GM20000 (cell line): ENCODE measurements around the gene FAM177A1.
"Not testable (repeated sequence)": the region's sequence is repeated elsewhere in the genome, so short reads cannot be mapped to it uniquely, and the experiment has no call there.

Experiments used
- DNase-seq: peaks from one replicate; pipeline ENCODE4 v3.0.0; 2012; ENCODE audit warnings: low spot score
- TF ChIP-seq, protein P1 (sequence below): IDR thresholded peaks from 2 replicates; pipeline ENCODE4 v1.5.1; 2012; ENCODE audit warnings: mild to moderate bottlenecking, control low read depth; ENCODE audit errors: extremely low read depth, missing control alignments

FAM177A1 gene

DNA sequence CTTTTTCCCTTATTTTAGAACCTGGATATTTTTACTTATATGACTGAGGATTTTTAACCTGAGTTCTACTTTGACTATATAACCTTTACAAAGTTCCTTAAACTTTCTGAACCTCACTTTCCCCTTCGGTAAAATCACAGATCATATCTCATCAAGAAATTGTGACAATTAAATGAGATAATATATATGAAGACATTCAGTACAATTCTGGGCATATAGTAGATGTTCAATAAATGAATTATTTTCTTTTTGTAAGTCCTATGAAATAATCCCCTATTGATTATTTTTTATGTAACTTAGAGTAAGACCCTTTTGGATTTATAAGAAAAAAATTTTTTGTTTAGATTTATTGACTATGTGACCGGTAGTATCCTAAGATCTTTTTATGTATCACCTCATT, 17.6 kb upstream of the FAM177A1 start:
- TF ChIP-seq, protein P1, sequence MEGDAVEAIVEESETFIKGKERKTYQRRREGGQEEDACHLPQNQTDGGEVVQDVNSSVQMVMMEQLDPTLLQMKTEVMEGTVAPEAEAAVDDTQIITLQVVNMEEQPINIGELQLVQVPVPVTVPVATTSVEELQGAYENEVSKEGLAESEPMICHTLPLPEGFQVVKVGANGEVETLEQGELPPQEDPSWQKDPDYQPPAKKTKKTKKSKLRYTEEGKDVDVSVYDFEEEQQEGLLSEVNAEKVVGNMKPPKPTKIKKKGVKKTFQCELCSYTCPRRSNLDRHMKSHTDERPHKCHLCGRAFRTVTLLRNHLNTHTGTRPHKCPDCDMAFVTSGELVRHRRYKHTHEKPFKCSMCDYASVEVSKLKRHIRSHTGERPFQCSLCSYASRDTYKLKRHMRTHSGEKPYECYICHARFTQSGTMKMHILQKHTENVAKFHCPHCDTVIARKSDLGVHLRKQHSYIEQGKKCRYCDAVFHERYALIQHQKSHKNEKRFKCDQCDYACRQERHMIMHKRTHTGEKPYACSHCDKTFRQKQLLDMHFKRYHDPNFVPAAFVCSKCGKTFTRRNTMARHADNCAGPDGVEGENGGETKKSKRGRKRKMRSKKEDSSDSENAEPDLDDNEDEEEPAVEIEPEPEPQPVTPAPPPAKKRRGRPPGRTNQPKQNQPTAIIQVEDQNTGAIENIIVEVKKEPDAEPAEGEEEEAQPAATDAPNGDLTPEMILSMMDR = no peak
- no peak for DNase-seq

DNA sequence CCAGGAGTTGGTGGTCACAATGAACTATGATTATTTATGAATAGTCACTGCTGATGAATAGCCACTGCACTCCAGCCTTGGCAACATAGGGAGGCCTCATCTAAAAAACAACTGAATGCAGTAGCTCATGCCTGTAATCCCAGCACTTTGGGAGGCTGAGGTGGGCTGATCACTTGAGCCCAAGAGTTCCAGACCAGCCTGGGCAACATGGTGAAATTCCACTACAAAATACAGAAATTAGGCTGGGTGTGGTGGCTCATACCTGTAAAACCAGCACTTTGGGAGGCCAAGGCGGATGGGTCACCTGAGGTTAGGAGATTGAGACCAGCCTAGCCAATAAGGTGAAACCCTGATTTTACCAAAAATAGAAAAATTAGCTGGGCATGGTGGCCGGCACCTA, 13.5 kb upstream of the FAM177A1 start:
- TF ChIP-seq, protein P1 = no peak
- no peak for DNase-seq

DNA sequence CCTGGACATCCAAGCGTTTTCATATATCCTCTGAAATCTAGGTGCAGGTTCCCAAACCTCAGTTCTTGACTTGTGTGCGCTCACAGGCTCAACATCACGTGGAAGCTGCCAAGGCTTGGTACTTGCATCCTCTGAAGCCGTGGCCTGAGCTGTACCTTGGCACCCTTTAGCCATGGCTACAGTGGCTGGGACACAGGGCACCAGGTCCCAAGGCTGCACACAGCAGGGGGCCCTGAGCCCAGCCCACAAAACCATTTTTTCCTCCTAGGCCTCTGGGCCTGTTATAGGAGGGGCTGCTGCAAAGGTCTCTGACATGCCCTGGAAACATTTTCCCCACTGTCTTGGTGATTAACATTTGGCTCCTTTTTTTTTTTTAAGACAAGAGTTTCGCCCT, 11.6 kb upstream of the FAM177A1 start:
- TF ChIP-seq, protein P1 = no peak
- no peak for DNase-seq

DNA sequence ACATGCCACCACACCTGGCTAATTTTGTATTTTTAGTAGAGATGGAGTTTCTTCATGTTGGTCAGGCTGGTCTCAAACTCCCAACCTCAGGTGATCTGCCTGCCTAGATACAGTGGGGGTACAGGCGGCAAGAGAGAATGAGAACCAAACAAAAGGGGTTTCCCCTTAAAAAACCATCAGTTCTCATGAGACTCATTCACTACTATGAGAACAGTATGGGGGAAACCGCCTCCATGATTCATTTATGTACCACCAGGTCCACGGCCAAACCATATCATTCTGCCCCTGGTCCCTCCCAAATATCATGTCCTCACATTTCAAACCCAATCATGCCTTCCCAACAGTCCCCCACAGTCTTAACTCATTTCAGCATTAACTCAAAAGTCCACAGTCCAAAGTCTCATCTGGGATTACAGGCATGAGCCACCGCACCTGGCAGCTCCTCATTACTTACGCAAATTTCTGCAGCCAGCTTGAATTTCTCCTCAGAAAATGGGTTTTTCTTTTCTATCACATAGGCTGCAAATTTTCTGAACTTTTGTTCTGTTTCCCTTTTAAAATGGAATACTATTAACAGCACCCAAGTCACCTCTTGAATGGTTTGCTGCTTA, 11.0 kb upstream of the FAM177A1 start:
- DNase-seq = not testable (repeated sequence)

DNA sequence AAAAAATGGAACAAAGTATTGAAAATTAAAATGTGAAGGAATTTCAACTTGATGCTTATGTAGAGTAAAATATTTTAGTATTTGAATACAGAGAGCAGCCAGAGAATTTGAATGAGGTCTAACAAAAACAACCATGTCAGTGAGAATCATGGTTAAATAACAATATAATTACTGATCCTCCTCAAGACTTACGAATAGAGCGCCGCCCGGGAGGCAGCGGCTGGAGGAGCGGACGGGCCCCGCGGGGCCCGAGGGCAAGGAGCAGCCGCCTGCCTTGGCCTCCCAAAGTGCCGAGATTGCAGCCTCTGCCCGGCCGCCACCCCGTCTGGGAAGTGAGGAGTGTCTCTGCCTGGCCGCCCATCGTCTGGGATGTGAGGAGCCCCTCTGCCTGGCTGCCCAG, 7.8 kb upstream of the FAM177A1 start:
- DNase-seq = not testable (repeated sequence)

DNA sequence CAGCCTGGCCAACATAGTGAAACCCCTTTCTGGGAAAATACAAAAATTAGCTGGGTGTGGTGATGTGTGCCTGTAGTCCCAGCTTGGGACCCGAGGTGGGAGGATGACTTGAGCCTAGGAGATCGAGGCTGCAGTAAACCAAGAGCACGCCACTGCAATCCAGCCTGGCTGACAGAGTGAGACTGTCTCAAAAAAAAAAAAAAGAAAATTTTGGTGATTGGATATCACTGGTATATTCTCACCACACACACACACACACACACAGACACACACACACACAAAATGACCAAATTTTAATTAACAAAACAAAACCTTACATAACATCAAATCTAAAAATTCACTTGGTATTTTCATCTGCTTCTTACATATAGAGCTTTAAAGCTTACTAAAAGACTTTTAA, 3.4 kb upstream of the FAM177A1 start:
- TF ChIP-seq, protein P1 = no peak
- DNase-seq = no peak

DNA sequence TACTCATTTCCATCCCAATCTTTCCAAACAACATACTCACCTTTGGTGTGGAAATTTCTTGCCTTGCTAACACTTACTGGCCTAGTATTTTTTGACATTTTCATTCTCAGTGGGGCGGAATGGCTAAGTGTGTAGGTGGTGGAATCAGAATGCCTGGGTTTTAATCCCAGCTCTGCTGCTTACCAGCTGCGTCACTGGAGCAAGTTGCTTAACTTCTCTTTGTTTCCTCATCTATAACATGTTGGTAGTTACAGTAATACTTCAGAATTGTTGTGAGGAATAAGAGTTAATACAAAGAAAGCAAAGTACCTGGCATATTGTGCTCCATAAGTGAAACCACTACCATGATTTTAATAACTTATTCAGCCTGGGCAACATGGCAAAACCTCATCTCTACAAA, 3.0 kb upstream of the FAM177A1 start:
- TF ChIP-seq, protein P1 = no peak
- DNase-seq = no peak

DNA sequence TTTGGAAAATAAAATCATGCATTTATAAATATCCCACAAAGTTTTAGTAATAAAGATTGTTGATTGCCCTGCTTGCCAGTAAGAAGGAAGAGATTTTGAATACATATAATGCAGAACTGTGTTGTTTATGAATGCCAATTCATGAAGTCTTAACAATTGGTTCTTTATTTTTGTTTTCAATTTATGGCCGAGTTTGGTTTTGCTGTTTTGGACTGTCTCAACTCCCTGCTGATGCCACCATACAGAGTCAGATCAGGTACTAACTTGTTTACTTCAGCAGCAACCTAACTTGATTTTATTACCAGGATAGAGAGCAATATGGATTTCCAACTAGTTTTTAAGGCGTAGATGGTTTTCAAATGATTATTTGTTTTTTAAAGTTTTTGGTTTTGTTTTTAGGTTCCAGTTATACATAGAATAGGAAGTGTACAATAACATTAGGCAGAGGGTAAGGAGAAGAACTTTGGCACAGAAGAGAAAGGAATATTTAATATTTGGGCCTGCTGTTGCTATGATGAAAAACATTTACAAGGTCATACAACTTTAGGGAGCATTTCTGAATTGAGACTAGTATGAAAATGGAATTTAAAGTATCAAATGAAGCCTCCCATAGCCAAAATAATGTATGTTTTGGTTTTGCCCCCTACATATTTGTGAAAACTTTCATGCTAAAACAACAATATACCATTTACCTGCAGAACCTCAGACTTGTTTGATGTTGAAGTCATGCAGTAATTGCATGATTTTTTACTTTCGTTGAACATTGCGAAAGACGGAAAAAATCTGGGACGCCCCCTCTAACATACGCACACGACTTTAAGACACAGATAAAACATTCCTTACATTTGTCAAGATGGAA, 904 bp upstream of the FAM177A1 start:
- peak; percentile 28 for DNase-seq
- TF ChIP-seq, protein P1 = no peak
